HK-2 (cell line): ENCODE data around the gene XRCC5.

Experiments used
- DNase-seq: peaks from one replicate; pipeline ENCODE4 v3.0.0-alpha.2; 2018; ENCODE audit not compliant: unreplicated experiment

XRCC5 gene

GRCh38 chr2:216229277-216229914 is 120.2 kb downstream of the XRCC5 start:
- DNase-seq: no peak

- DNase-seq: no peak
Observed at GRCh38 chr2:216231867-216232266, 122.7 kb downstream of the XRCC5 start.

GRCh38 chr2:216232721-216233120 is 123.6 kb downstream of the XRCC5 start:
- DNase-seq: no peak

GRCh38 chr2:216233281-216233995 is 124.3 kb downstream of the XRCC5 start:
- DNase-seq: no peak

- DNase-seq: no peak
Observed at GRCh38 chr2:216234106-216234505, 125.0 kb downstream of the XRCC5 start.

- DNase-seq: no peak
Observed at GRCh38 chr2:216235462-216235861, 126.3 kb downstream of the XRCC5 start.

GRCh38 chr2:216235896-216236295 is 126.7 kb downstream of the XRCC5 start:
- no peak for DNase-seq

GRCh38 chr2:216236486-216236885 is 127.3 kb downstream of the XRCC5 start:
- DNase-seq: no peak

GRCh38 chr2:216242365-216242764 is 133.2 kb downstream of the XRCC5 start:
- DNase-seq: no peak

- DNase-seq: no peak
Observed at GRCh38 chr2:216243026-216243425, 133.9 kb downstream of the XRCC5 start.

GRCh38 chr2:216245391-216245975 is 136.3 kb downstream of the XRCC5 start:
- DNase-seq: no peak

GRCh38 chr2:216246766-216247165 is 137.6 kb downstream of the XRCC5 start:
- DNase-seq: no peak
